NCI-H2196 treated with DMSO at 0.1 percent for 48 hours (cell line): ENCODE measurements around the gene NXNL2.

Experiments used
- DNase-seq: peaks from one replicate; lab custom pipeline; 2025; ENCODE audit not compliant: unreplicated experiment; lab: John Stamatoyannopoulos, UW

The NXNL2 gene

DNA sequence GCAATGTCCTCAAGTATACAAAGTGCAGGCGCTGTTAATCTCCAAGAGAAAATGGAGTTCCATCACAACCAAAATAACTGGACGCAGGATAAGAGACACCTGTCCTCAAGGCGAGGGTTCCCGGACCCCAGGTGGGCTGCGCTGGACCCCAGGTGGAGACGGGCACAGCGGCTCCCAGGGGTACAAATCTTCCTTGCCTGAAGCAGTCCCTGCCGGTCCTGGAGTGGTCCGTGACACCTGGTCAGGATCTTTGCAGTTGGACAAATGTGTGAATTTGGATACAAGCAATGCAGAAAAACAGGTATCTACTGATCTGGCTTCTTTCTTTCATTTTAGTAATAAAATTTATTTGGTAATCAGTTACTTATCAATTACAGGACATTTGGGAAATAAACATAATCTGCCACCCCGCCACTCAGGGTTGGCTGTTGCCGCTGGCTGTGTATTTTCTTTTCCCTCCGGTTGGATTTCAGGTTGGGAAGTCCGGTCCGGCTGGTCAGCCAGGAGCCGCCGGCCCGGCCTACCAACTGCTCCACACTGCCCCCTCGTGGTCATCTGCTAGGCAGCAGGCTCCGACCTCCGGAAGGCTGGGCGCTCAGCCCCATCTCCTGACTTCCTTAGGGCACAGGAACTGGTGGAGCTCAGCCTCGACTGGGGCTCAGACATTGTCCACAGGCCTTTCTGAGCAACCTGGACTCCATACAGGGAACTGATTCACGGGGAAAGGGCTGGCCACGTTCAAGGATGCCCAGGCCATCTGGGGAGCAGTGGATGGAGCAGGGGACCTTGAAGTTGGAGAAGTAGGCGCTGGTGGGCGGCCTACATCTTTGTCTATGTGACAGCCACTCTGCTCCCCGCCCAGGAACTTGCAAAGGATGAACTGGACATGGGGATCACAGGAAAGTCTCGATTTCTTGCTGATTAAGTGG, 43.4 kb downstream of the NXNL2 start:
- DNase-seq, result peak; percentile 13

DNA sequence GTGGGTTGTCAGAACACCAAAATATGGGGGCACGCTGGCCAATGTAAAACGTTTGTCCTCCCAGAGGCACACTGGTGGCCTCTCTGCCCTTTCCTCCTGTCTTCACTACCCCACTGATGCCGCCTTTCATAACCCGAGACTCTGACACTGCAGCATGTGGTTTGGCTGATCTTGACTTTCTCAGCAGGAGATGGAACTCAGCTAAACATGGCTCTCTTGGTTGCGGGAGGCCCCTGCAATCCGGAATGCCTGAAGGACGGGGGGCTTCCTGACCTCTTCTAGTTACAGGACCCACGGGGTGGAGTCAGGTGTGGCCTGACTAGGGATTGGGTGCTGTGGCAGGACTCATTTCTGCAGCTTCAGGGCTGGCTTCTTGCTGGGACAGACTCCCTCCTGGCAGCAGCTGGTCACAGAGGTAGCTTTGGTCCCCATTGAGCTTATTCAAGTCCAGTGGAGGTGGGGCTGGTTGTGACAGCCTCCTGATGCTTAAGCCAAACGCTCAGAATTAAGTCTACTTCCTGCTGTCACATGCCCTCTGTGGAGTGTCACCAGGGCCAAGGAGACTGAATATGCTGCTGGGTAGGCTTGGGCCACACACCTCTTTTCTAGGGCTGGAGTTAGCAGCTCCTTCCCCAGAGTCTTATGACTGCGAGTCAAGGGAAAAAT, 44.2 kb downstream of the NXNL2 start:
- no peak for DNase-seq

DNA sequence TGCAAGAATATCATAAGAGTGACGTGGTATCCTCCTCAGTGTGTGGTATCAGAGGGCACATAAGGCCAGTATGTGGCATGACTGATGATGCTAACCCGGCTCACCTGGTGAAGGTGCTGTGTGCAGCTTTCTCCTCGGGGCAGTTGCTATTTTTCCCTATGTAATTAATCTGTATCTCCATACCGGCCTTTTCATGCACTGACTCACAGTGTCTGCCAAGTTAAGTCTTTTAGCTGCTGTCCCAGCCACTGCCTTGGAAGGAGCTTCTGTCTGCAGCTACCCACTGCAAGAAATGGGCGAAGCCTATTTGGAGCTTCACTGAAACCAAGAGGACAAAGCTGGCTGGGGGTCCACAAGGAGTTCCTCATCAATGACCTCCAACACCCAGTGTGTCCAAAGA, 46.0 kb downstream of the NXNL2 start:
- DNase-seq, result no peak

- DNase-seq, result no peak
Observed at GRCh38 chr9:88583901-88584596, 49.1 kb downstream of the NXNL2 start.

DNA sequence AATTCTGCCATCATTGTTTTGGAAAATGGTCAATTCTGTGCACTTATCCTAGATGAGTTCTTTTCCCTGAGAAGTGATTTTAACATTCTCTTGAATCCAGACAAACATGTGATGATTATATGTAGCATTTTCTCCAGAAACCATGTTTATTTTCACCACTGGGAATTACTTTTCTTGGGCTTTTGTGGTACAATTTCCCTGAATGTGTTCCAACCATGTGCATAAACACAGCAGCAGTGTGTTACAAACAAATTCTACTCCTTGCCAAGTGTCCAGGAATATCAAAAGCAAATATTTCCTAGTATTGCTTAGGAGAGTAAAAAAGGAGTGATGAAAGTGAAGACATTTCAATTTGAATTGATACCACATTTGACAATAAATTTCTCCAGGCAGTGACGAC, 50.4 kb downstream of the NXNL2 start:
- no peak for DNase-seq

- DNase-seq, result no peak
Observed at GRCh38 chr9:88586452-88586851, 51.5 kb downstream of the NXNL2 start.

- no peak for DNase-seq
Observed at GRCh38 chr9:88587182-88587581, 52.2 kb downstream of the NXNL2 start.

DNA sequence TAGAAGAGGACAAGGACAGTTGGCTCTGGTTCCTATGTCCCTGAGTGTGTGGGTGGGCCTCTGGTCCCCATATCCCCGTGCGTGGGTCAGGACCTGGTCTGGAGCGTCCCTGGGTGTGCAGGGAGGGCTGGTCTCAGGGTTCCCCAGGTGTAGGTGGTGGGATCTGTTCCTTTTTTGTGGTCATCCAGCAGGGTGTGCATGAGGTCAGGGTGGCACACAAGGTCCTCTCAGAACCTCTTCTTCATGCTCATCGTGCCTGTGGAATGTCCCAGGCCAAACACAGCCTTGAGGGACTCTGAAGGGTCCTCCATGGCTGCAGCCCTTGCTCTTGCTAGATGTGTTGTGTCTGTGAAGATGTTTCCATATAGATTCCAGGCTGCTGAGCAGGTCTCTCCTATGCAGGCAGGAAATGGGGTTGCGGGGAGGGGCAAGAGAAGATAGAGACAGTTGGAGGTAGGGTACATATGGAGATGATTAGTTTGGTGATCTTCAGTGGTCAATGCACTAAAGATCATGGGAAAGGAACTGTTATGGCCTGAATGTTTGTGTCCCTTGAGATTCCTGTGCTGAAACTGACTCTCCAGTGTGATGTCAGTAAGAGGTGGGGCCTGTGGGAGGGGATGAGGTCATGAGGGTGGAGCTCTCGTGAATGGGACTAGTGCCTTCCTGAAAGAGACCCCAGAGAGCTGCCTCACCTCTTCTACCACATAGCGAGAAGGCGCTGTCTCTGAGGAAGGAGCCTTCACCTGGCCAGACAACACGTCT, 53.1 kb downstream of the NXNL2 start:
- no peak for DNase-seq

GRCh38 chr9:88589656-88590055, 54.7 kb downstream of the NXNL2 start:
- DNase-seq, result no peak

DNA sequence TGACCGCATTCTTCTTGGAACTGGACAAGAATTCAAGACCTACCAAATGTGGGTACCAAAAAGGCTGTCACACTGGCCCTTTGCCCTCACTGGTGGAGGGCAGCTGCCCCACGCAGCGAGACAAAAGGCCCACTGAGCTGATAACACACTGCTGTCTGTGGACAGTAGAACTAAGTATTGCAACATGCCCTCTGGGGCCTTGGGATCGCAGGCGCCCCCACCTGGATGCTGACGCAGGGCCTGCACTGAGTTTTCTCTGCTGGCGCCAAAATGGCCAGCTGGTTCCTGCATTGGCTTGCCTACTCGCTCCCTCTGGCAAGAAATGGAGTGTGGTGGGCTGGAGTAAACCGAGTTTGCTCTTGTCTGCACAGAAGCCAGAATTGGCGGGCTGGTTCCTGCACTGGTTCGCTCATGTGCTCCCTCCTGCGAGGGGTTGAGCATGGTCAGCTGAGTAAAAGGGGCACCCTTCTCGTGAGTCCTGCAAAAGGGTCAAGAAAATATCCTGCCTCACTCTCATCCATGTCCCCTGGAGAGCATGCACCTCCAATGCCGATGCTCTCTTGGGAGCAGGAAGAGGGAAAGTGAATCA, 55.7 kb downstream of the NXNL2 start:
- no peak for DNase-seq

GRCh38 chr9:88593537-88594185, 58.7 kb downstream of the NXNL2 start:
- DNase-seq, result no peak
